Stimulated activated CD8-positive, alpha-beta memory T cell treated with anti-CD3 and anti-CD28 coated beads, Interleukin-12 subunit alpha, Interleukin-12 subunit beta, amount 100 ng/mL, for 24 hours (primary cell): Measurements from ENCODE around the gene PIM2.

ENCODE experiments used
- DNase-seq: peaks from one replicate; pipeline ENCODE4 v3.0.0-alpha.2; 2020; ENCODE audit errors: extremely low read depth

The PIM2 gene

DNA sequence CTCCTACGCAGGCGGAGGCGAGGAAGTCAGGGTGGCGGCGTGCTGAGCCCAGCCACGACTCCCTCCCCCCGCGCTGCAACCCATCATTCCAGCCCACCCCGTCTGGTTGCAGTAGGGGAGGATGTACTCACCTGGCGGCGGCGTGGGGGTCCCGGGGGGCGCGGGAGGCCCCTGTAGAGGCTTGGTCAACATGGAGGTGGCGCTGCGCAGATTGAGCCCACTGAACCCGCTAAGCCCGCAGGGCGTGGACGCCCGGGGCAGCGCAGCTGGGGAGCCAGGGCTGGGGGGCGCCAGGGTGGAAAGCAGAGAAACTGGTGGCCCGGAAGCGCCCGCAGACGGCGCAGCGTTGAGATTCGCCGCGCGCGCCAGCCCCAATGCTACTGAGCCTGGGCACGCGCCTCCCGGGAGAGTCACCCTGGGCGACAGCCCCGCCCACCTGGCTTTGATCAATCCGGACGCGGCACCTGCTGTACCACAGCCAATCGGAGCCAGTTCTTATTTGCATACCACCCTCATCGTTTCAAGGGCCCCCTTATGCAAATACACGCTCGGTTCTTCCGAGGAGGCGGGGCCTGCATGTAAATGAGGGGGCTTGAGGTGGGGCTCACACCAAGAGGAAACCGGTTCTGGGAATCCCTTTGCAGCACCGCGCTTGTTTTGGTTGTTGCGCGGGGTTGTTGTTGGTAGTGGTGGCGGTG is at the start of gene PIM2:
Gene PIM2 (minus strand): TSS at position 382 of the 698 bp plus-strand sequence. CDS start 190 bp downstream, at position 192.
- DNase-seq: peak; percentile 74

DNA sequence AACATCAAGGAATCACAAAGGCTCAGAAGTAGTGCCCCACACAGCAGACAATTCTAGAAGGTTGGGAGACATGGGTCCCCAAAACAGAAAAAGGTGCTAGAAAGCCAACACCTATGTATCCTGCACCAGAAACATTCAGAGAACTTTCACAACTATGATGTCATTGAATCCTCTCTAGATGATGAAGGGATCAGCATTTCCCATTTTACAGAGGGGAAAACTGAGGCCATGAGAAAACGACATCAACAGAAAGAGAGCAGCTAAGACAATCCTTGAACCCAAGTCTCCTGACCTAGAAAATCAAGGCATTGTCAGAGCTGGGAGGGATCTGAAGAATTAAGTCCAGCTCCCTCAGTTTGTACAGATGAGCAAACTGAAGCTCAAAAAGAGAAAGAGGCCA is 49.6 kb upstream of the PIM2 start:
- no peak for DNase-seq

DNA sequence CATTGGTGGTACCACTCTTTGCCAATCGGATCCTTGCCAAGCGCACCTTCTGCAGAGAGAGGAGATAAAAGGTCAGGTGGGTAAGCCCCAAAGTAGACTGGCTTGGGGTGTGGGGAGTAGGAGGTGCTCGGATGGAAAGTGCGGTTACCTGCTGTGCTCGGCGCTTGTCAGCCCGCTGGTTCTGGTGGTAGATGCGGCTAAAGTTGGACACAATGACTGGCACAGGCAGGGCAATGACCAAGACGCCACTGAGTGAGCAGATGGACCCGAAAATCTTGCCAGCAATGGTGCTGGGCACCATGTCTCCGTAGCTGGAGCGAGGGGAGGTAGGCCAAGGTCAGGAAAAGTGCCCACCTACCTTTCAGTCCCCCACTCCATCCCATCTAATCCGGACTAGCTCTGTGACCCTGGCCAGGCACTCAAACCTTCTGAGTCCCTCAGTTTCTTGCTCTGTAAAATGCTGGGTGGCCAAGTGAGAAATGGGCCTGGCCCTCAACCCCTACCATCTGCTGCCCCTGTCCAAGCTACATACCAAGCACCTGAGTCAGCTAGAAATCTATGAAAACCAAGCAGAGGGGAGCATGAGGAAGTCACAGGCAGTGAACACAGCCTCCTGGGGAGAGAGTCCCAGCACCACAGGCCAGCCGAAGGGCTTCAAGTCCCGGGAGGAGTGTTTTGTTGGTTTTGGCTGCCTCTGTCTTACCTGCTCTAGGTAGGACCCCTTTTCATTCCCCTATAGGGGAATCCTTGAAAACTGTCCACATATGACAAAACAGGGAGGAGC is 48.2 kb upstream of the PIM2 start:
- DNase-seq: no peak

DNA sequence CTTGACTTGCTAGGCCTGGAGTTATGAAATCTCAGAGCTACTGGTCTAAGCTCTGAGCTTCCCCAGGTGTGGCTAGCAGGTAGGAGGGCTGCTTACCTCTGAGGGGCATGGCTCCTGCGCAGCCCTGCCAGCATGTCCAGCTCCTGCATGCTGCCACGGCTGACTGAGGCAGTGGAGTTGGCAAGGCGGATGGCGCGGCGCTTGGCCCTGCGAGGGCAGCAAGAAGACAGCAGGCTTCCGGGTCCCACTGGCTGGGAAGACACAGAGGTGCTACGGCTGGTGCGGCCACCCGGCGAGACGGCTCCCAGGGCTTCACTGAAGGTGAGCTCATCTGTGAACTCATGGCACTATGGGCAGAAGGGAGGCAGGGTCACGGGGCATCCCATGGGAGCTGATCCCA is 47.1 kb upstream of the PIM2 start:
- DNase-seq: no peak

DNA sequence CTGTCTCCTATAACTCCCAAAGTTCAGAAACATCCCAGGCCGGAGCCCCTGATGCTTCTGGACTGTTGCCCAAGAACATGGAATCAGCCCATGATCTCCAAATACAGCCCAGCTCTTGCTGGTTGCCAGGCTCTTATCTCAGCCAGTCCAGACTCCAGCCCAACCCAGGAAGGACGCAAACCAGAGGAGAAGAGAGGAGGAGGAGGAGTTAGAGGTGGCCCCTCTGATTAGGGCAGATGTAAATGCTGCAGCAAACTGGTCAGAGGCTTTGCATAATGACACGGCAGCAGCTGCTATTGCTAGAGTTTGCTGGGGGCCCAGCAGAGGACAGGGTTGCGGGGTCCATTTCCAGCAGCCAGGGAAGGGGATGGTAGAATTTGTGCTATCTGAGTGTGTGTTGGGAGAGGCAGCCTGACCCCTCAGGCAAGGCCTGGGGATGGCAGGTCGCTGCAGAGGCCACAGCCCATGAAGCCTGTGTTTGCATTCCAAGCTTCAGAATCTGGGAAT is 42.8 kb upstream of the PIM2 start:
- no peak for DNase-seq

DNA sequence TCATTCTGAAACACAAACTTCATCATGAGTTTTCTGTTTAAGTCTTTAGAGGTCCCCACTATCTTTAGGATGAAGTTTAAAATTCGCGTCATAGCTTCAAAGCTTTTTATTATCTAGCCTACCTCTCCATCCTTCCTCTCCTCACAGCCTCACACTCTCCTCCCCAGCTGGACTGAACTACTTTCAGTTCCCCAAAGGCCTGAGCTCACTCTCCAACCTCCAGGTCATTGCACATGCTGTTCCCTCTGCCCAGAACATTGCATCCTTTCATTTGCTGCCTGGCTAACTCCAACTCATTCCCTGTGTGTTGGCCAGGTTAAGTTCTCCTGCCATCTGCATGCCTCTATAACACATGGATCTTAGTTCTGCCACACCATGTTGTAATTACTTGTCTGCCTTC is 41.5 kb upstream of the PIM2 start:
- DNase-seq: no peak

DNA sequence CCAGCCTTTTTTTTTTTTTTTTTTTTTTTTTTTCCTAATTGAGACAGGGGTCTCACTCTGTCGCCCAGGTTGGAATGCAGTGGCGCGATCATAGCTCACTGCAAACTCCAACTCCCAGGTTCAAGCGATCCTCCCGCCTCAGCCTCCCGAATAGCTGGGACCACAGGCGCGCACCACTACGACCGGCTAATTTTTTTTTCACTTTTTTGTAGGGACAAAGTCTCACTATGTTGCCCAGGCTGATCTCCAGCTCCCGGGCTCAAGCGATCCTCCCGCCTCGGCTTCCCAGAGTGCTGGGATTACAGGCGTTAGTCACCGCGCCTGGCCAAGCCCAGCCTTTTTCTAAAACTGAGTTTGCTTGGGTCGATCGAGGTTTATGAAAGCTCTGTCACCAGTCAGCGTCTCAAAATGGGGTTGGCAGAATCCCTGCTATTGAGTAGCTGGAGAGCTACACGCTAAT is 39.8 kb upstream of the PIM2 start:
- no peak for DNase-seq

DNA sequence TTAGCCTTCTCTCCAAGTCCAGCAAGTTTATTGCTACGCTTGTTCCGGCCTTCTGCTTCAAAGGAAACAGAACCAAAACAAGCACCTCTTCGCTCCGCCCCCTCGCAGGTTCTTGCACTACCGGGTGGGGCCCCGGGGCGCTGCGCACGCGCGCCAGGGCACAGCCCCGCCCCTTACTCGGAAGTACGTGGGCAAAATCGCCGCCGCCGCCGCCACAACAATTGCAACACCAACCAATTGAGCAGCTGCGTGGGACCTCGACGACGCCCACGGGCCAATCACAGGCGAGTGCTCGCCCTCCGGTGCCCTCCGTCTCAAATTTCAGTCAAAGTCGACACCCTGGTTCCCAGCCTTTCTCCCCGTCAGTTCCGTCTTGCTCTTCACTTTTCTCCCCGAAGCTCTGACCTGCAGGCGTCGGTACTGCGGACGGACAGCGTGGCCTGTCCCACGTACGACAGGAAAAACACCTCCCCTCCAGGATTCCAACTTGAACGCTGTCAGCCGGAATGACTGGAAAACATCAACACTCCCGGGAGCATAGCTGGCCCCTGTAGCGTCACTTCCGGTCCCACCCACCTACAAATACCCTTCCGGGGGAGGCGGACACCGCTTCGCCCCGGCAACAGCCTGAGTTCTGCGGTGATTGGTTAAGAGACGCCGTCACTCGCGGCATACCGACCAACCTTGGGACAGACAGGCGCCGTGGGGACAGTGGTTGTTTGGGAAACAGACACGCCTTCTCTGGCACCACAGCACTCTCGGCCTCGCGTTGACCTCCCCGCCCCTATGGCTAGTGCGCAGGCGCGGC is 39.2 kb upstream of the PIM2 start:
- peak; percentile 73 for DNase-seq

DNA sequence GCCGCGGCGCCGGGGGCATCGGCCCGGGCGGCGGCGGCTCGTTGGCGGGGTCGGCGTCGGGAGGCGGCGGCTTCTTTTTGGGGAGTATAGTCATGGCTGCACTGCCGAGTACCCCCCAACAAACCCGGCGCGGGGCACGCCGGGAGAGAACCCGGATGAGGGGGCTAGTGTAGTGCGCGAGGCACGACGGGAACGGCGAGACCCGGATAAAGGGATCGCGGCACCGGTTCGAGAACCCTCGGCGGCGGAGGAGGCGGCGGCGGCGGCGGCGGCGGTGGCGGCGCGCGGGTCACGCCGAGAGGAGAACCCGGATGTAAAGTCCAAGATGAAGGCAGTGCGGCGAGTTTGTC is 38.6 kb upstream of the PIM2 start, which contains the start of gene OTUD5:
Gene OTUD5 (minus strand): TSS at position 131 of the 350 bp plus-strand sequence. CDS start 37 bp downstream, at position 94.
- peak; percentile 65 for DNase-seq

DNA sequence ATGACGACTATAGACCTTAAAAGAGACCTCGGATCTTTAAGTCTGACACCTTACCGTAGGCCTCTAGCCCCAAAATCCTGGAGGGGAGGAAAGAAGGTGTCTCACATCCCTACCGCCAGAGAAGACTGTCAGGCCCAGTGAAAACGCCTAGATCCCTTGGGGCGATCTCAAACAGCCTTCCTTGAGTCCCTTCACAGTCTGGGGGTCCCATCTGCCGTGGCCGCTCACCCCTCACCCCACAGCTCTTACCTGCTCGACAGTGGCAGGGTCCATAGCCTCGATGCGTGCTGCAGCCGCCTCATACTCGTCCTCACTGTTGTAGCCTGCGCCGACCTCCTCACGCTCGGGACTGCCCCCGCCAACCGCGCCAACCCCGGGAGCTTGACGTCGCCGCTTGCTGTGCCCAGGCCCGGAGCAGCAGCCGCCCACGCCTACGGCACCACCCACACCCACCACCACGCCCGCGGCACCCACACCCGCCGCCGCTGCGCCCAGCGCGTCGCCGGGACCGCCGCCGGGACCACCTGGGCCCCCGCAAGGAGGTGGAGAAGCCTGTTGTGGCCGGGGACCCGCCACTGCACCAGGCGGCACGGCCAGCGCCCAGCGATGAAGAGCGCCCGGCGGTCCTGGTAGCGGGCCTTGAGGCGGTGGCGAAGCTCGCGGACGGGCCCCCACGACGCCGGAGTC is 38.0 kb upstream of the PIM2 start:
- no peak for DNase-seq

DNA sequence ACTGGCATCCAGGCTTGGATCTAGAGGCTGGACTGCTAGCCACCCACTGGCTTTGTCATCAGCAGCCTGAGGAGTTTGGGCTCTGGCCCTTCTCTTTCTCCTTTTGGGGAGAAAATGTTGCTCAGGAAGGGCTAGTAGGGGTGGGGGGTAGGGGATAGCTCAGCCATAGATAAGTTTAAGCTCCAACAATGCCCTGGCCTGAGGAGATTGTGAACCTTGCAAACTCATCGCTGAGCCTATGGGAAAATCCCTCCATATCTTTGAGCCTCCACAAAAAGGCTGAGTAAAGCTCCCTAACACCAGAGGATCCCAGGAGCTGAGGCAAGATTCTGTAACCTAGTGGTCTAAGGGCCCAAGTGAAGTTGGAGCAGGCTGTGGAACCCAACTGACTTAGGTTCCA is 29.8 kb upstream of the PIM2 start:
- no peak for DNase-seq

DNA sequence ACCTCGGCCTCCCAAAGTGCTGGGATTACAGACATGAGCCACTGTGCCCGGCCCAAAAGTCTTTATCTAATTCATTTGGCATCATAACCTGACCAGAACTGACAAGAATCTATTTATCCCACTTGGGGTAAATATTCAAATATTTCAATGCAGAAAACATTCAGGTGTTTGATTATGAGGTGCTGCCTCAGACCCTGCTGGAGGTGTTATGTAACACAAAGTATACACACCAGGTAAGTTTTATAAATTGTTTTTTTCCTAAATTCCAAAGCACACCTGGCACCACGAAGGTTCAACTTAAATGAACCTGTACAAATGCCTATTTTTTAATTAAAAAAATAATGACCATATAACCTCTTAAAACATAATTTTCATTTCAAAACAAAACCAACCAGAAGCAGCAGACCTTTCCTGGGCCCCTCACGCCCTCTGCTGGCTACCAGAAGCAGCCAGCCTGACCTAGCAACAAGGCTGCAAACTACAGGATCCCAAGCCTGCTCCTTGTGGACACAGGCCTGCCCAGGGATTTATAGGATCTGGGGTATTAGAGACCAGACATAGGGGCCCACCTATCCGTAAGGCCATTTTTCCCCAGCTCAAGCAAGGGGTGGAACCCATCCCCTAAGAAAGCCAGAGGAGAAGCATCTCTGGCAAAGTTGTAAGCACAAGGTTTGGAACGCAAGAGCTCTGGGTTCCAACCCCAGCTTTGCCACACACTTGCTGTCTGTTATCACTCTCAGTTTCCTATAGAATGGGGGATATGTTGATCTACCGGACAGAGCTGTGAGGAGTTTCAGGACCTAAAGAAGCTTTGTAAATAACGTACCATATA is 26.9 kb upstream of the PIM2 start:
- DNase-seq: no peak

DNA sequence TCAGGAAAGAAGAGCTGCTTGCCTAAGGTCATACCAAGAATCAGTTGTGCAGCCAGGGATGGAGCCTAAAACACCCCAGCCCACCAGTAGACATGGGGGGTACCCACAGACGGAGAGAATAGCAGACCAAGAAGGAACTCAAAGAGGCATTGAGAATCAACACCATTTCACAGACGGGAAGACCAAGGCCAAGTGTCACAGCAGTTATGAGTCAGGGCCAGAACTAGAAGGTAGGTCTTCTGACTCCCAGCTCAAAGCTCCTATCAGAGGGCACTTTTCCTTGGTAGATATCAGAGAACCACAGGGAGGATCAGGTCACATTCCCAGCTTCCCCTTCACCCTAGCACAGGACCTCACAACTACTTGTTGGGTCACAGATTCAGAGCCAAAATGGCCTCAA is 24.1 kb upstream of the PIM2 start:
- no peak for DNase-seq

DNA sequence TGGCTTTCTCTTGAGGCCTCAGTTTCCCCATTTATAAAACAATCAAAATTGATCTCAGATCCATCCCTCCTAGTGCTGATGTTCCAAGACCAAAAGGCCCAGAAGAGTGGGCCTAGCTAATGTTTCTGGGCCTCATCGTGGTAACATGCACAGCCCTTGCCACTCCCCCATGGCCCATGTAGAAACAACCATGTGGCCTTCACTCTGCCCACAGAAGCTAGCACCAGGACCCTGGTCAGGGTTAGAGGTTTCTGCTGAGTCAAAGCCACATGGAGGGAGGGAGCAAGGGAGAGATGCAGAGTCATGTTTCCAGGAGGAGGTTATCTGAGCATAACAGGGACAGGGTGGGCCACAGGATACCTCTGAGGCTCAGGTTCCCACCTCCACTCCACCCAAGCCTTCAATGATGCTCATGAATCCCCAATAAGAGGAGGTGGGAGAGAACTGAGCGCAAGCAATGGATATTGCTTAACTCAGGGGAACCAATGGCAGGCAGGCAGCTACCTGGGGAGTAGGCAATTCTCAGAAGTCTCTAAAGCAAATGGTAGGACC is 21.7 kb upstream of the PIM2 start:
- DNase-seq: no peak

DNA sequence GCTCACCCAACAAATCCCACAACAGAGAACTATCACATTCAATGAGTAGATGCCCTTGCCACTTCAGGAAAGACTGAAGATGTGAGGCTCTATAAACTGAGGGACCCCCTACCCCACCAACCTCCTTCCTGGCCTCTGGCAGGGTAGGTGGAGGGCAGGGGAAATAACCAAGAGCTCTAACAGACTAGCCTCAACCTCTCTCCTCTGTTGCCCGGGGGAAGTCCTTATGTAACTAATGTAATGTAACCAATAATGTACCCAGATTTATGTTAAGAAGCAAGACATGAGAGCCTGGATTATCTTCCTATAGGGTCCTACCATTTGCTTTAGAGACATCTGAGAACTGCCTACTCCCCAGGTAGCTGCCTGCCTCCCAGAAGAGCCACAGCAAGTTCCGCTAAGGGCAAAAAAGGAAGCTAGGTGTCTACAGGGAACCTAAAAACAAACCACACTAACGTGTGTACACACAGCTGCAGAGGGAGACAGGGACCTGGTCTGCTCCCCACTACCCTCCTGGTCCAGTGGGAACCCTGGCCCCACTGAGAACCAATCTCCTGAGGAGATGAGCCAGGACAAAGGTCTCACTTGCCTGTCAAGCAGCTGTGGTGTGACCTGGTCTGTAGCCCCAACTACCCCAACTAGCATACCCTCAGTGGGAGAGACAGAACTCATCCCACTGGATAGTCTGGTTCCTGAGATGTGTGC is 20.9 kb upstream of the PIM2 start:
- no peak for DNase-seq

DNA sequence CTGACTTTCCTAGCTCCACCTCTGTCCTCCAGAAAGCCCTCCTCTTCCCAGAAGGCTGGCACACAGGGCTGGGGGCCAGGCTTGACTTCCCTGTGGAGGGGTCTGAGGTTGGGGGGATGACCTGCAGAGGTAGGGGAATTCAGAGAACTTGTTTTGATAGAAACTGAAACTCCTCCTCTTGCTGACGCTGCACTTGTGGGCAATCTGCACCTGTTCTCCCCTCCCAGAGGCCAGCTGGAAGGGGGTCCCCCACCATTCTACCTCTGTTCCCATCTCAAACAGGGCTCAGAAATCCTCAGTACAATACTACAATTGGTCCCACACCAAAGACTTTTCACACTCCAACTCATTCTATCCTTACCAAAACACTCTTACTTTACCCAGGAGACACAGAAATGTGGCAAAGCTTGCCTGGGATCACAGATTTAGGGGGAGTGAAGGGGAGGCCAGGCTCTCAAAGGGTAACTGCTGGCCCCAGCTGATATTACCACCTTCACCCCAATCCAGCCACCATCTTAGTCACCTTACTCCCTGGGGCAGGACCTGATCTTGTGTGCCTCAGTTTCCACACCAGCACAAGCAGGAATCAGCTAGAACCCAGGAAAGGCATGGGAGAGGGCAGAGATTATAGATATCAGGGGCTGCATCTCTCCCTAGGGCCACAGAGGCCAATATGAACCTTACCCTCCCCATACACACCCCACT is 20.0 kb upstream of the PIM2 start:
- DNase-seq: no peak

DNA sequence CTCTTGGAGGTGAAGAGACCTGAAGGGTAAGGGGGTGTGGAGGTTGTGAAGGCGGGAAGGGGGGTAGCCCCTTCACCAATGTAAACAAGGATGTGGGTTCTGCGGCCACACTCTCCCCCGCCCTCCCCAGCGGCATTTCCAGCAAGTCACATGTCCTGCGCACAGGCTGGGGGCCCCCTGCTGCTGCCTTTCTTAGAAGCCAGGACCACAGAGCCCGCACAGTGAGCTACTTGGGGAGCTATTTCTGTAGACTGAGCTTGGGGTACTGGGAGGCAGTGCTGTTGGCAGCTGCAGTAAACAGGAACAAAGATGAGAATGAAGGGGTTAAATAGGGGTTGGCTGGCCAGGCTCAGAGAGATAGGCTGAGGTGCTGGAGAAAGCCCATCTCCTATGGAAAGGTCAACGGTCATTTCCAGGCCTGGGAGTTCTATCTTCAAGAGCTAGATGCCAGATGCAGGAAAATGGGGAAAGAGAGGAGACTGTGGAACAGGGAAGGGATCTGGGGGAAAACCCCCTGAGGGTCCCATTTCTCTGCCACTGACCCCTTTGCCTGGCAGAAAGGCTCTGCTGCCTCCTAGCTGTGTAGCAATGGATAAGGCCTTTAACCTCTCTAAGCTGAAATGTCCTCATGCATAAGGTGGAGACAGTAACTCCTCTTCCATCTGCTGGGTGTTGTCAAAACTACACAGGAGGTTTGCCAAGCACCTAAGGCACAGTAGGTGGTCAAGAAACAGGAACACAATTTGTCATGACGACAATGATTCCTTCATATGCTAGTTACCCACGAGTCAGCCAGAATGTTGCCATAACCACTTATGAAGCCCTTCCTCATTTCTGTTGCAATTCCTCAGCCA is 18.5 kb upstream of the PIM2 start:
- DNase-seq: peak; percentile 66

DNA sequence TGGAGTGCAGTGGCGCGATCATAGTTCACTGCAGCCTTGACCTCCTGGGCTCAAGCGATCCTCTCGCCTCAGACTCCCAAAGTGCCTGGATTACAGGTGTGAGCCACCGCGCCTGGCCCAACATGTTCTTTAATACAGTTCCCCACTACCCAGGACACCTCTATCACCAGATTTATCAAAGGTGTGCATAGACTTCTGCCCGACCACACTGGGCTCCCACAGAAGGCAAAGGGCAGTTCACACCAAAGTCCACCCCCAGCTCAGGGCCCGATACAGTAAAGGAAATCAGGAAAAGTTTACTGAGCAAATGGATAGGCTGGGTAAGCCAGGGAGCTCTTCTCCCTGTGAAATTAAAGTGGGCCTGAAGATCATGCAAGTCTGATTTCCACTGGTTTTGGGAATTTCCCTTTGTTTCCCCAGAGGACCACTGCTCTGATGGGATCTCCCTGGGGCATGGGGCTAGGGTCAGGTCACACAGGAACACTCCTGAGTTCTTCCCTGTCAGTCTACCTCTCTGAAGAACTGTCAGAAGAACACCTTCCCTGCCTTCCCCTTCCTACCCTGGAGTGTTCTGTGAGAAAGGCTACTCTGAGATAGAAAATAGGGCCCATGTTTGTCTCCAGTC is 17.7 kb upstream of the PIM2 start:
- no peak for DNase-seq
